Measurements from ENCODE around the gene LGR6.

DNA sequence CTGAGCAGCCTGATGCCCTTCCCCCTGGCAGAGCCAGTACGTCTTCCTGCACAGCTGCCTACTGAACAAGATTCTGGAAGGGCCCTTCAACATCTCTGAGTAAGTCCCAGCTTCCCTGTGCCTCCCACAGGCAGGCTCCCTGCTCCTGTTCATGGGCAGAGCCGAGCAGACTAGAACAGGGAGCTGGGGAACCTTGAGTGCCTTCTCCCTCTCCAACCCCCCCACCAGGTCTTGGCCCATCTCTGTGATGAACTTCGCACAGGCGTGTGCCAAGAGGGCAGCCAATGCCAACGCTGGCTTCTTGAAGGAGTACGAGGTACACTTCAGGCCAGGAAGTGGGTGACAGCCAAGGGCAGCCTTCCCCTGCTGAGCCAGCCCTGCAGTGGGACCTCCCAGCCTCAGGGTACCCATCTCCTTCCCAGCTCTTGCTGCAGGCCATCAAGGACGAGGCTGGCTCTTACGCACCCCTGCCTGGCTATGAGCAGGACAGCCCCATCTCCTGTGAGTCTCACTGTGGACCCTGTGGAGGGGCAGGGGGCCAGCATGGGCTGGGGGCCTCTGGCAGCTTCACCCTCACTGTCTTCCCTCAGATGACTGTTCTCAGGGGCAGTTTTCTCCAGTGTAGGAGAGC is 6.4 kb upstream of the LGR6 start:
- TF ChIP-seq, protein P1, sequence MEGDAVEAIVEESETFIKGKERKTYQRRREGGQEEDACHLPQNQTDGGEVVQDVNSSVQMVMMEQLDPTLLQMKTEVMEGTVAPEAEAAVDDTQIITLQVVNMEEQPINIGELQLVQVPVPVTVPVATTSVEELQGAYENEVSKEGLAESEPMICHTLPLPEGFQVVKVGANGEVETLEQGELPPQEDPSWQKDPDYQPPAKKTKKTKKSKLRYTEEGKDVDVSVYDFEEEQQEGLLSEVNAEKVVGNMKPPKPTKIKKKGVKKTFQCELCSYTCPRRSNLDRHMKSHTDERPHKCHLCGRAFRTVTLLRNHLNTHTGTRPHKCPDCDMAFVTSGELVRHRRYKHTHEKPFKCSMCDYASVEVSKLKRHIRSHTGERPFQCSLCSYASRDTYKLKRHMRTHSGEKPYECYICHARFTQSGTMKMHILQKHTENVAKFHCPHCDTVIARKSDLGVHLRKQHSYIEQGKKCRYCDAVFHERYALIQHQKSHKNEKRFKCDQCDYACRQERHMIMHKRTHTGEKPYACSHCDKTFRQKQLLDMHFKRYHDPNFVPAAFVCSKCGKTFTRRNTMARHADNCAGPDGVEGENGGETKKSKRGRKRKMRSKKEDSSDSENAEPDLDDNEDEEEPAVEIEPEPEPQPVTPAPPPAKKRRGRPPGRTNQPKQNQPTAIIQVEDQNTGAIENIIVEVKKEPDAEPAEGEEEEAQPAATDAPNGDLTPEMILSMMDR (conservative IDR thresholded peaks at IDR 0.05; ENCODE audit: low read depth, low read length), result no peak
- TF ChIP-seq EZH2 (IDR thresholded peaks at IDR 0.05; ENCODE audit: low read length, unreplicated experiment), result no peak

Data from PC-3 (cell line).